Esophagus muscularis mucosa (tissue), 4 donors: Measurements from ENCODE around the gene KLHL25.

Experiments
- EP300 ChIP-seq: sonication (generic); formaldehyde crosslinking; IDR thresholded peaks from one replicate; pipeline ENCODE4 v1.6.1; 2017; ENCODE audit warnings: antibody characterized with exemption
- POLR2A ChIP-seq: fragments of 450-650 bp; IDR thresholded peaks from one replicate; pipeline ENCODE4 v1.6.1; 2017; ENCODE audit warnings: antibody characterized with exemption, moderate library complexity, mild to moderate bottlenecking, low read depth
- POLR2AphosphoS5 ChIP-seq, 2 donors: sonication (generic); formaldehyde crosslinking; IDR thresholded peaks; one replicate each; pipeline ENCODE4 v1.6.1; 2017; ENCODE audit warnings: antibody characterized with exemption in 2 of 2
- TF ChIP-seq, protein P1 (sequence below), 3 experiments: fragments of 200-600 bp in 2 of 3; fragments of 450-650 bp in 1 of 3; sonication (generic) in 2 of 3; IDR thresholded peaks; one replicate each; pipeline ENCODE4 v1.5.1; 2017 to 2019; ENCODE audit warnings: antibody characterized with exemption in 3 of 3, mild to moderate bottlenecking in 2 of 3, moderate library complexity in 1 of 3

DNA sequence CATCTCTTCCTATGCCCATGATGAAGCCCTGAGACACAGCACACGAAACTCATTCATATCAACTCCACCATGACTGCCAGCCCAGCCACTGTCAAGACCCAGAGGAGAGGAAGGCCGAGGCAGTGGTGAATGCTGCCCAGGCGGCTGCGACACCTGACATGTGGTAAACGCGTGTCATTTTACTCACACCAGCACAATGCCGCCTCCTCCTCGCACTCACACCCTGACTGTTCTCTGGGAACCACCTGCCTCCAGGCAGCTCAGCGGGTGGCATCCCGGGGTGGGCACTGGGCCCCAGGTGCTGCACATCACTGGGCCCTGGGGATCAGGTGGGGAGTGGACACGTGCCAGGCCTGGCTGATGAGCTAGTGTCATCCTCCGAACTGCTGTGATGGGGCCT is 21.5 kb downstream of the KLHL25 start:
- TF ChIP-seq, protein P1, sequence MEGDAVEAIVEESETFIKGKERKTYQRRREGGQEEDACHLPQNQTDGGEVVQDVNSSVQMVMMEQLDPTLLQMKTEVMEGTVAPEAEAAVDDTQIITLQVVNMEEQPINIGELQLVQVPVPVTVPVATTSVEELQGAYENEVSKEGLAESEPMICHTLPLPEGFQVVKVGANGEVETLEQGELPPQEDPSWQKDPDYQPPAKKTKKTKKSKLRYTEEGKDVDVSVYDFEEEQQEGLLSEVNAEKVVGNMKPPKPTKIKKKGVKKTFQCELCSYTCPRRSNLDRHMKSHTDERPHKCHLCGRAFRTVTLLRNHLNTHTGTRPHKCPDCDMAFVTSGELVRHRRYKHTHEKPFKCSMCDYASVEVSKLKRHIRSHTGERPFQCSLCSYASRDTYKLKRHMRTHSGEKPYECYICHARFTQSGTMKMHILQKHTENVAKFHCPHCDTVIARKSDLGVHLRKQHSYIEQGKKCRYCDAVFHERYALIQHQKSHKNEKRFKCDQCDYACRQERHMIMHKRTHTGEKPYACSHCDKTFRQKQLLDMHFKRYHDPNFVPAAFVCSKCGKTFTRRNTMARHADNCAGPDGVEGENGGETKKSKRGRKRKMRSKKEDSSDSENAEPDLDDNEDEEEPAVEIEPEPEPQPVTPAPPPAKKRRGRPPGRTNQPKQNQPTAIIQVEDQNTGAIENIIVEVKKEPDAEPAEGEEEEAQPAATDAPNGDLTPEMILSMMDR (IDR thresholded peaks at IDR 0.05), result no peak
- TF ChIP-seq POLR2A (no peak), POLR2AphosphoS5 (IDR thresholded peaks at IDR 0.05) (no peak), EP300 (no peak)
